HAP-1 (cell line): ENCODE measurements around the gene IFITM10.

Source experiments
- DNase-seq, 2 experiments: peaks; one replicate each; pipeline ENCODE4 v3.0.0-alpha.2; 2016 to 2020; ENCODE audit warnings: low spot score in 2 of 2
- H3K27me3 ChIP-seq: fragments of 250-450 bp; sonication (Bioruptor Pico); 2 replicates; pipeline ENCODE4 v1.5.1; 2020; ENCODE audit warnings: low read depth, mild to moderate bottlenecking, moderate library complexity
- H3K36me3 ChIP-seq: fragments of 250-450 bp; sonication (Bioruptor Pico); replicated peaks from 2 replicates; pipeline ENCODE4 v1.5.1; 2020; ENCODE audit warnings: mild to moderate bottlenecking
- H3K4me1 ChIP-seq: fragments of 250-450 bp; sonication (Bioruptor Pico); 2 replicates; pipeline ENCODE4 v1.5.1; 2020; ENCODE audit warnings: mild to moderate bottlenecking
- H3K4me3 ChIP-seq: fragments of 250-450 bp; sonication (Bioruptor Pico); 2 replicates; pipeline ENCODE4 v1.5.1; 2020; ENCODE audit warnings: mild to moderate bottlenecking, moderate library complexity
- H3K9me3 ChIP-seq: fragments of 250-450 bp; sonication (Bioruptor Pico); 2 replicates; pipeline ENCODE4 v1.5.1; 2020; ENCODE audit warnings: mild to moderate bottlenecking, moderate library complexity
- in situ Hi-C: fragments of 300-500 bp; cut with MboI; formaldehyde crosslinking; loops from 3 replicates; pipeline ENCODE4 v1.14.3; 2020; ENCODE audit warnings: low sequenced_read_pairs, inconsistent platforms, mixed read lengths

Gene IFITM10

DNA sequence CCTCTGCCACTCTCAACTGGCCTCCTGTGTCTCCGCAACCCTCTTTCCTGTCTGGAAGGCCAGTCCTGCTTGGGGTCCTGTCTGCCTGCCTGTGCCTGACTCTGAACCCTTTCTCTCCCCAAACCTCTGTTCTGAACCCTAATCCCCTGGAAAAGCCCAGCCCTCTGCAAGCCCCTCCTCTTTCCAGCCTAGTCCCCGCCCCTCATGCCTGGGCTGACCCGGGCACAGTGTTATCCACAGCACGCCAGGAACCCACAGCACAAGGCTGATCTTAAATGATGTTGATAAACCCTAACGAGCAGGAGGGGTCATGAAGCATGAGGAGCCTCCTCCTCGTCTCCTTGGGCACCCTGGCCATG is at the start of gene IFITM10:
TSS of gene IFITM10 (minus strand) at position 115 of the 359 bp plus-strand sequence. CDS start 153 bp downstream, outside the sequence.
- Histone ChIP-seq H3K27me3 (no peaks in the 10 kb centered on the region), H3K36me3 (no peaks in the 10 kb centered on the region), H3K9me3 (no peaks in the 10 kb centered on the region), H3K4me3 (no peak within 1 kb of the TSS), H3K4me1 (no peaks in the 10 kb centered on the region)
- in situ Hi-C loops = no loop called here
- no peak for DNase-seq

DNA sequence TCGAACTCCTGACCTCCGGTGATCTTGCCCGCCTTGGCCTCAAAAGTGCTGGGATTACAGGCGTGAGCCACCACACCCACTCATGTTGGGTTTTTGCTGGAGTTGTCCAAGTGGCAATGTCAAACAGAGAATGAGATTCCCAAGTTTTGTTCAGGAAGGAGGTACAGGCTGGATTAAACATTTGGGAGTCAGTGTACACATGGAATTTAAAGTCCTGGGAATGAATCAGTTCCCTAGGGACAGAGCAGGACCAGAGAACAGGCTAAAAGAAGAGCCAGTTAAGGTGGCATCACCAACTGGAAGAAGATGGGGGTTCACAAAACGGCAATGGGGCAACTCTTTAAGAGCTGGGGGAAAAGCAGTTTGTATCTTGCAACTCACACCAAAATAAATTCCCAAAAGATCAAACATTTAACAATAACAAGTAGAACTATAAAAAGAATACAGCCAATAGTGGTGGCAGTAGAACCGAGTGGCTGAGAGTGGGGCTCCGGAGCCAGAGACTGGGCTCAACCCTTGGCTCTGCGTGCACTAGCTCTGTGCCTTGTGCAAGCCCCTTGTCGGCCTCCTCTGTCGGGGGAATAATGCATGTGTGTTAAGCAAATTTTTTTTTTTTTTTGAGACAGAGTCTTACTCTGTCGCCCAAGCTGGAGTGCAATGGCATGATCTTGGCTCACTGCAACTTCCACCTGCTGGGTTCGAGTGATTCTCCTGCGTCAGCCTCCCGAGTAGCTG is 47.2 kb upstream of the IFITM10 start:
- Histone ChIP-seq H3K4me3 (no peak overlapping the region), H3K27me3 (peaks cover 20% of the 10 kb centered on the region), H3K9me3 (no peaks in the 10 kb centered on the region), H3K36me3 (no peaks in the 10 kb centered on the region), H3K4me1 (no peaks in the 10 kb centered on the region)
- in situ Hi-C loops = no loop called here
- no peak for DNase-seq

DNA sequence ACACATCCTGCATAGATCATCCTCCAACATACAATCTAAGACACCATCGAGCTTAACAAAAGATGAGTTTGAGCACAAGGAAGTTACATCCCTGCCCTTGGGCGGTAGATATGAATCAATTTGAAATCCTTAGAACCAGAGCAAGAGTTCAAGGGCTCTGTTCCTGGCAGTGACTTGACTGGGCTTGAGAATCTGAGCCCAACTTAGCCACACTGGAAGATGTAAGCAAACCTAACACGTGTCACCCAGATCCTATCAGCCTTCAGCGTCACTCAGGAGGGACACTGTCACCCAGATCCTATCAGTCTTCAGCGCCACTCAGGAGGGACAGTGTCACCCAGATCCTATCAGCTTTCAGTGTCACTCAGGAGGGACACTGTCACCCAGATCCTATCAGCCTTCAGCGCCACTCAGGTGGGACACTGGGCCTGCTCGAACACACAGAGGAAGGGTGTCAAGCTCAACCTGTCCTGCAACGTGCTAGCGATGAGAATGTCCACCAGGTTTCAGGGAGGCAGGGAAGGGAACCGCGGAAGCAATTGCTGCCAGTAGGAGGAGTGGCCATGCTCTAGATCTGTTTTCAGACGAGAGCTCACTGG is 46.1 kb upstream of the IFITM10 start:
- no peaks in the 10 kb centered on the region for H3K36me3 ChIP-seq
- peaks cover 30% of the 10 kb centered on the region for H3K27me3 ChIP-seq
- H3K4me1 ChIP-seq = no peaks in the 10 kb centered on the region
- in situ Hi-C loops = no loop called here
- no peak for DNase-seq
- H3K4me3 ChIP-seq = no peak overlapping the region
- H3K9me3 ChIP-seq = no peaks in the 10 kb centered on the region

DNA sequence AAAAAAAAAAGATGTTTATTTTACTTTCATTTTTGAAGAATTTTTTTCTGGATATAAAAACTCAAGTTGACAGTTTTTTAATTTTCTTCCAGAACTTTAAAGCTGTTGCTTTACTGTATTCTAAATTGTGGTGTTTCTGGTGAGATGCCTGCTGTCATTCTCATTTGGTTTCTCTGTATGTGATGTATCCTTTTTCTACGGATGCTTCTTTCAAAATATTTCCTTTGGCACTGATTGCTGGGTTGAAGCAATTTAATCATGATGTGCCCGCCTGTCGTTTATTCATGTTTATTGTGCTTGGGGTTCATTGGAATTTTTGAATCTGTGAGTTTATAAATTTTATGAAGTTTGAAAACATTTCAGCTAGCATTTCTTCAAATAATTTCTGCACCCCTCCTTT is 42.7 kb upstream of the IFITM10 start:
- DNase-seq = no peak
- Histone ChIP-seq H3K4me3 (no peak overlapping the region), H3K27me3 (peaks cover 36% of the 10 kb centered on the region), H3K4me1 (no peaks in the 10 kb centered on the region), H3K36me3 (no peaks in the 10 kb centered on the region), H3K9me3 (no peaks in the 10 kb centered on the region)
- in situ Hi-C loops = no loop called here

DNA sequence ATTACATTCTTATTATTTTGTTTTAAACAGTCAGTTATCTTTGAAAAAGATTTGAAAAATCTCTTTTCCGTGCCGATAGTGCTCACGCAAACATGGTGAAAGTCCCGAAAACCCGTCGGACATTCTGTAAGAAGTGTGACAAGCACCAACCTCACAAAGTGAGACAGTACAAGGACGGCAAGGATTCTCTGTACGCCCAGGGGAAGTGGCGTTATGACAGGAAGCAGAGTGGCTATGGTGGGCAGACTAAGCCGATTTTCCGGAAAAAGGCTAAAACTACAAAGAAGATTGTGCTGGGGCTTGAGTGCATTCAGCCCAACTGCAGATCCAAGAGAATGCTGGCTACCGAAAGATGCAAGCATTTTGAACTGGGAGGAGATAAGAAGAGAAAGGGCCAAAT is 42.1 kb upstream of the IFITM10 start:
- Histone ChIP-seq H3K4me3 (no peak overlapping the region), H3K4me1 (no peaks in the 10 kb centered on the region), H3K9me3 (no peaks in the 10 kb centered on the region), H3K27me3 (peaks cover 36% of the 10 kb centered on the region), H3K36me3 (no peaks in the 10 kb centered on the region)
- in situ Hi-C loops = no loop called here
- DNase-seq = no peak

DNA sequence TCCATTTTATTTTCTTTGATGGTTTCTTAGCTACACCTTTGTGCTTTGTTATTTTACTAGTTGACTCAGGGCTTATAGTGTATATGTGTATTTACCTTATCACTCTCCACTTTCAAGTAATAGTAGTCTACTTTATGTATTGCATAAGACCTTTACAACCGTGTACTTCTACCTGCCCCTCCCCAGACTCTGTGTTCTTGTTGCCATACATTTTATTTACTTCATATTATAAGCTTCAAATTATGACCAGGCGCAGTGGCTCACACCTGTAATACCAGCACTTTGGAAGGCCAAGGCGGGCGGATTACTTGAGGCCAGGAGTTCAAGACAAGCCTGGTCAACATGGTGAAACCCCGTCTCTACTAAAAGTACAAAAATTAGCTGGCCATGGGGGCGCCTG is 41.5 kb upstream of the IFITM10 start:
- Histone ChIP-seq H3K4me1 (no peaks in the 10 kb centered on the region), H3K27me3 (peaks cover 36% of the 10 kb centered on the region), H3K9me3 (no peaks in the 10 kb centered on the region), H3K4me3 (no peak overlapping the region), H3K36me3 (no peaks in the 10 kb centered on the region)
- in situ Hi-C loops = no loop called here
- no peak for DNase-seq

DNA sequence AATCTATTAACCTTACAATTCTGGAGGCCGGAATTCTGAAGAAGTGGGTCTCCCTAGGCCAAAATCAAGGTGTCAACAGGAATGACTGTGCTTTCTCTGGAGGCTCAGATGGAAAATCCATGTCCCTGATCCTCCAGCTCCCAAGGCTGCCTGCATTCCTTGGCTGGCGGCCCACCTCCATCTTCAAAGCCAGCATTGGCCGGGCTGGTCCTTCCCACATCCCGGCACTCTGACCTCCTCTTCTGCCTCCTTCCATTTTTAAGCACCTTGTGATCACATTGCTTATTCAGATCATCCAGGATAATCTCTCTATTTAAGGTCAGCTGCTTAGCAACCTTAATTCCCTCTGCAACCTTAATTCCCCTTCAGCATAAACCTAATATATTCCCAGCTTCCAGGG is 36.1 kb upstream of the IFITM10 start:
- Histone ChIP-seq H3K4me3 (no peak overlapping the region), H3K36me3 (no peaks in the 10 kb centered on the region), H3K27me3 (peaks cover 5% of the 10 kb centered on the region), H3K9me3 (no peaks in the 10 kb centered on the region), H3K4me1 (no peaks in the 10 kb centered on the region)
- in situ Hi-C loops = no loop called here
- no peak for DNase-seq

DNA sequence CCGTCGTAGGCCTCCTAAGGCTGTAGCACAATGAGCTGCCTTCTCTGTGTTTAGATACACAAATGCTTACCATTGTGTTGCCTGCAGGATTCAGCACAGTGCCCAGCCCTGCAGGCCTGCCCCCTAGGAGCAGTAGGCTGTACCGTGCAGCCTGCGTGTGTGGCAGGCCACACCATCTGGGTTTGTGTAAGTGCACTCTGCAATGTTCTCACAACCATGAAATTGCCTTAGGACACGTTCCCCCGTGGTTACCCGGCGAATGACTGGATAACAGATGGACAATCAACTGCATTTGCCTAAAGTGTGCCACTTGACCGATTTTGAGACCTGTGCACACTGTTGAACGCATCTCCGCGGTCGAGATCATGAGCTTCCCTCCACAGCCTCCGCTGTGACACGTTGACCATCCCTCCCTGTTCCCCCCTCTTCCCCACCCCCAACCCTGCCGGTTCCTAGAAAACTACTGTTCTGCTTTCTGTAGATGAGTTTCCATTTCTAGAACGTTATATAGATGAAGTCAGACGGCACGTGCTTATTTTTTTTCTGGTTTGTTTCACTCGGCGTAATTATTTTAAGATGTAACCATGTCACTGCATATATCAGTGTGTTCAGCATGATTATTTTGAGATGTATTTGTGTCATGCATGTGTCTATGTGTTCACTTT is 35.5 kb upstream of the IFITM10 start:
- Histone ChIP-seq H3K27me3 (peaks cover under 1% of the 10 kb centered on the region; the same call in 1 of the 2 replicates), H3K4me1 (no peaks in the 10 kb centered on the region), H3K9me3 (no peaks in the 10 kb centered on the region), H3K36me3 (no peaks in the 10 kb centered on the region), H3K4me3 (no peak overlapping the region)
- DNase-seq = no peak
- in situ Hi-C loops = no loop called here

DNA sequence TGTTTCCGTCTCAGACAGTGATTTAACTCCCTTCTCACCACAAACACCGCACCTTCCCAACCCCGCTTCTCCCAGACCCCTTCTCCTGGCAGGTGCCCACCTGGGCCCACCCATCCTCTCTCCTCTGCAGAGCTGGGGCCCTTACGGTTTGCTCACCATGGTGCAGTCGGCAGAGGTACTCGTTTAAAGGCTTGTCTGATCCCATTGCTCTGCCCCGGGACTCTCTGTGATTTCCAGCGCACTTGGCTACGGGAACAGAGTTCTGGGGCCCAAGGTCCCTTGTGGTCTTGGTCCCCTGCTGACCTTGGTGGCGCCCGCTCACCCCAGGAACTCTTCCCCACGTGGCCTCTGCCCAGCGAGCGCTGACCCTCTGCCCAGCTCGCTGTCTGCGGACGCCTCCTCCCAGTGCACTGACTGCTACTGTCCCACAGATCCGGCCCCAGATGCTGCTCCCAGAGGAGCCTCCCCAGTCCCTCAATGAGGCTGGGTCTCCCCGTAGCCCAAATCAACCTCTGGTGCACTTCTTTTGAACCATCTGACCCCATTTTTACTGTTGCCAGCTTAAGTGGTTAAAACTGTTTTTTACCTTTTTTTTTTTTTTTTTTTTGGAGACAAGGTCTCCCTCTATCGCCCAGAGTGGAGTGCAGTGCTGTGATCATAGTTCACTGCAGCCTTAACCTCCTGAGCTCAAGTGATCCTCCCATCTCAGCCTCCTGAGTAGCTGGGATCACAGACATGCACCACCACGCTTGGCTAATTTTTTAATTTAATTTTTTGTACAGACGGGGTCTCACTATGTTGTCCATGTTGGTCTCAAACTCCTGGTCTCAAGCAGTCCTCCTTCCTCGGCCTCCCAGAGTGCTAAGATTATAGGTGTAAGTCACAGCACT is 34.6 kb upstream of the IFITM10 start:
- Histone ChIP-seq H3K36me3 (no peaks in the 10 kb centered on the region), H3K4me1 (no peaks in the 10 kb centered on the region), H3K9me3 (no peaks in the 10 kb centered on the region), H3K4me3 (no peak overlapping the region), H3K27me3 (no peaks in the 10 kb centered on the region)
- DNase-seq = no peak
- in situ Hi-C loops = no loop called here

DNA sequence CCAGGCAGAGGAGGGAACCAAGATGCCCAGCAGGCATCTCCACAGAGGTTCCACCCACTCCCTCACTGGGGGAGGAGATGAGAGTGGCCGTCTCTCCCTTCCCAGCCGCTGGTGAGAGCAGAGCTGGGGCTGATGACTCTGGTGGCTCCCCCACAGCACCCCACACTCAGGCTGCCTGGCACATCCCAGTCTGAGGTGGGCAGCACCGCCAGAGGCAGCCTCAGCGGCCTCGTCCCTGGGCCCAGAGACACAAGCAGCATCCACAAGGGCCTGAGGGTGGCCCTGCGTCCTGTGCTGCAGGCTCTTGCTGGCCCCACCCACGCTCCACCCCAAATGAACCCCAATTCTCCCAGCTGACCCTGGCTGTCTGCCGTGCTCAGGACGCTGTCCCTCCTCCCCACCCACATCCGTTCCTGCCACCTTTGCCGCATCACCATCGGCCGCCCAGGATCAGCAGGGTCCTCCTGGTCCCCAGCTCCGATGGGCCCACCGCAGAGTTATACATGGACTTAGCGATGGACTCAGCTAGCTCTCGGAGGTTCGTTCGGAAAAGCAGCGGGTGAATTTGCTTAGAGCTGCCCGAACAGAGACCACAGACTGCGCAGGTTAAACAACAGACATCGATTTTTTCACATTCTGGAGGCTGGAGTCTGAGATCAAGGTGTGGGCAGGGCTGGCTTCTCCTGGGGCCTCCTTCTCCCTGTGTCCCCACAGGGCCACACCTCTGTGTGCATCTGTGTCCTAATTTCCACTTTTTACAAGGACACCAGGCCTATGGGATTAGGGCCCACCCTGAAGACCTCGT is 33.5 kb upstream of the IFITM10 start:
- Histone ChIP-seq H3K4me3 (no peak overlapping the region), H3K36me3 (no peaks in the 10 kb centered on the region), H3K4me1 (no peaks in the 10 kb centered on the region), H3K9me3 (no peaks in the 10 kb centered on the region), H3K27me3 (no peaks in the 10 kb centered on the region)
- no peak for DNase-seq
- in situ Hi-C loops = no loop called here

DNA sequence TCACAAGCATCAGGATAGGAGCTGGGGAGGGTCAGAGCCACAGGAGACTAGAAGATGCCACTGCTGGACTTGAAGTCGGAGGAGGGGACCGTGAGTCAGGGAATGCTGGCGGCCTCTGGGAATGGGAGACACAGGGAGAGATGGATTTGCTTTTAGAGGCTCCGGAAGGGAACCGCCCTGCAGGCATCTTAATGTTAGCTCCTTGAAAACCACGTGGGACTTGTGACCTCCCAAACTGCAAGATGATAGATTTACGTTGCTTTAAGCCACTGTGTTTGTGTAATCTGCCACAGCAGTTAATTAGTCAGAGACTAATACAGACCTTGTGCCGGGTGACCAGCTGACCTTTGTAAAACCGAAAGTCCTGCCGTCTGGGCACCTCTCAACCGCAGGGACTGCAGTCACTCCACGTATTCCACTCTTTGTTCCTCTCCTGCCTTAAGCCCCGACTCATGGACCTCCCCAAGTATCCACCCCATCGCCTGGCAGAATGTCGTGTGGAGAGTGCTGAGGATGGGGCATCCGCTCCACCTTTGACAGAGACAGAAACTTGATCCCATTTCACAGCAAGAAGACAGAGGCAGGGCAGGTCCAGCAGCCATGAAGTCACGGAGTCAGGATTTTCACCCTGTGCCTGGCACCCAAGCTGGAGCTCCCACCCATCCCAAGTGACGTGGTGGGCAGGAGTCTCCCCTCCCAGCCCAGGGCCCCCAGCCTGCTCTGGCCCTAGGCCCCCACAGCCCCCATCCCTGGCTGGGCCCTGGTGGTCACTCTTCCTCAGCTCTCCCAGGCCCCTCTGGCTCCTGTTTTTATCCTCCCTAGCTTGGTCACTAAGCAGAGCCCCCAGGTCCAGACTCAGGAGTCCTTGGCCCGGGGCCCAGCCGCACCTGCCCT is 32.7 kb upstream of the IFITM10 start:
- H3K9me3 ChIP-seq = no peaks in the 10 kb centered on the region
- H3K27me3 ChIP-seq = no peaks in the 10 kb centered on the region
- DNase-seq = no peak
- H3K4me3 ChIP-seq = no peak overlapping the region
- H3K4me1 ChIP-seq = no peaks in the 10 kb centered on the region
- no peaks in the 10 kb centered on the region for H3K36me3 ChIP-seq
- in situ Hi-C loops = no loop called here

DNA sequence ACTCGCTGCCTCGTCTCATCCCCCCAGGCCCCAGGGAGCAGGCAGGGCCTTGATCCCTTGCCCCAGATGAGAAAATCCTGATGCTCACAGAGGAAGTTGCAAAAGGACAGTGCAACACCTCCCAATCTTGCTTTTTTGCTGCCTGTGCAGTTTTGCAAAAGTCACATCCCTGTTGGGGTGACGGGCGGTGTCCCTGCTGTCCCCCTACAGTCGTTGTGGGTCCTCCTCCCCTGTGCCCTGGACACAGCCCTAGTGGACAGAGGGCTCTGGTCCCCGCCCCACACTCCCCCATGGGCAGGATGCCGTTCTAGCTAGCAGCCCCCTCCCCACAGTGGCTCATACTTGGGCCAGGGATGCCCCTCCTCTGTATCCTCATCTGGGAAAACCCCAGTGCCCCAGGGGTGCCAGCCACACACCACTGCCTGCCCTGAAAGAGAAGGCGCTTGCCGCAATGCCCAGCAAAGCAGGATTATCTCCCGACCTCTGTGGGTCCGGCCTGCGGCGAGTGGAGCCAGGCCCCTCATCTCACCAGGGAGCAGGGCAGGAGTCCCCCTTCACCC is 31.7 kb upstream of the IFITM10 start:
- Histone ChIP-seq H3K4me3 (no peak overlapping the region), H3K4me1 (no peaks in the 10 kb centered on the region), H3K9me3 (no peaks in the 10 kb centered on the region), H3K27me3 (no peaks in the 10 kb centered on the region), H3K36me3 (no peaks in the 10 kb centered on the region)
- no peak for DNase-seq
- in situ Hi-C loops = no loop called here
